ENCODE measurements around the gene RASGRF1.
A peak's percentile ranks its signal among the peaks of the same experiment; 100 is the strongest.

RASGRF1 gene

GRCh38 chr15:78946493-78946892 lies 144.1 kb downstream of the RASGRF1 start:
- no peak overlapping the region for H3K27ac ChIP-seq
- H3K27me3 ChIP-seq (ENCODE audit: control insufficient read depth, insufficient read depth, low read length): no peaks in the 10 kb centered on the region
- no peak overlapping the region for H3K4me3 ChIP-seq (ENCODE audit: low read depth, low read length)
- H3K4me2 ChIP-seq (ENCODE audit: low read length): no peak overlapping the region
- no peaks in the 10 kb centered on the region for H3K36me3 ChIP-seq (ENCODE audit: control insufficient read depth, insufficient read depth, low read length)
- no peak overlapping the region for H2AFZ ChIP-seq
- TF ChIP-seq, protein P1, sequence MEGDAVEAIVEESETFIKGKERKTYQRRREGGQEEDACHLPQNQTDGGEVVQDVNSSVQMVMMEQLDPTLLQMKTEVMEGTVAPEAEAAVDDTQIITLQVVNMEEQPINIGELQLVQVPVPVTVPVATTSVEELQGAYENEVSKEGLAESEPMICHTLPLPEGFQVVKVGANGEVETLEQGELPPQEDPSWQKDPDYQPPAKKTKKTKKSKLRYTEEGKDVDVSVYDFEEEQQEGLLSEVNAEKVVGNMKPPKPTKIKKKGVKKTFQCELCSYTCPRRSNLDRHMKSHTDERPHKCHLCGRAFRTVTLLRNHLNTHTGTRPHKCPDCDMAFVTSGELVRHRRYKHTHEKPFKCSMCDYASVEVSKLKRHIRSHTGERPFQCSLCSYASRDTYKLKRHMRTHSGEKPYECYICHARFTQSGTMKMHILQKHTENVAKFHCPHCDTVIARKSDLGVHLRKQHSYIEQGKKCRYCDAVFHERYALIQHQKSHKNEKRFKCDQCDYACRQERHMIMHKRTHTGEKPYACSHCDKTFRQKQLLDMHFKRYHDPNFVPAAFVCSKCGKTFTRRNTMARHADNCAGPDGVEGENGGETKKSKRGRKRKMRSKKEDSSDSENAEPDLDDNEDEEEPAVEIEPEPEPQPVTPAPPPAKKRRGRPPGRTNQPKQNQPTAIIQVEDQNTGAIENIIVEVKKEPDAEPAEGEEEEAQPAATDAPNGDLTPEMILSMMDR (IDR thresholded peaks at IDR 0.05): no peak
- no peak overlapping the region for H3K9ac ChIP-seq
- H3K9me3 ChIP-seq (ENCODE audit: control insufficient read depth, low read length): no peaks in the 10 kb centered on the region
- H3K4me1 ChIP-seq: no peaks in the 10 kb centered on the region
- no peaks in the 10 kb centered on the region for H3K79me2 ChIP-seq

GRCh38 chr15:78944669-78945407 lies 145.7 kb downstream of the RASGRF1 start, which contains the start of gene CTSH:
Gene CTSH (minus strand): TSS chr15:78945046. CDS start chr15:78944981, 65 bp downstream.
- Histone ChIP-seq H3K4me1 (no peaks in the 10 kb centered on the region), H3K27me3 (ENCODE audit: control insufficient read depth, insufficient read depth, low read length) (no peaks in the 10 kb centered on the region), H3K79me2 (no peaks in the 10 kb centered on the region), H3K4me3 (ENCODE audit: low read depth, low read length) (peak within 1 kb of the TSS; percentile 63), H3K9me3 (ENCODE audit: control insufficient read depth, low read length) (no peaks in the 10 kb centered on the region), H3K9ac (no peak within 1 kb of the TSS), H2AFZ (peak within 1 kb of the TSS; percentile 83), H3K4me2 (ENCODE audit: low read length) (peak within 1 kb of the TSS; percentile 90), H3K36me3 (ENCODE audit: control insufficient read depth, insufficient read depth, low read length) (no peaks in the 10 kb centered on the region), H3K27ac (peak within 1 kb of the TSS; percentile 59)
- TF ChIP-seq, protein P1 (IDR thresholded peaks at IDR 0.05): no peak

- Histone ChIP-seq H3K36me3 (ENCODE audit: control insufficient read depth, insufficient read depth, low read length) (no peaks in the 10 kb centered on the region), H3K79me2 (no peaks in the 10 kb centered on the region), H3K4me1 (no peaks in the 10 kb centered on the region), H3K4me3 (ENCODE audit: low read depth, low read length) (peak overlapping the region; percentile 63), H2AFZ (peak overlapping the region; percentile 83), H3K9ac (no peak overlapping the region), H3K27me3 (ENCODE audit: control insufficient read depth, insufficient read depth, low read length) (no peaks in the 10 kb centered on the region), H3K27ac (peak overlapping the region; percentile 59), H3K4me2 (ENCODE audit: low read length) (peak overlapping the region; percentile 90), H3K9me3 (ENCODE audit: control insufficient read depth, low read length) (no peaks in the 10 kb centered on the region)
- TF ChIP-seq, protein P1 (IDR thresholded peaks at IDR 0.05): no peak
Measured at GRCh38 chr15:78944202-78944625, 146.4 kb downstream of the RASGRF1 start.

GRCh38 chr15:78943692-78944091 lies 146.9 kb downstream of the RASGRF1 start:
- Histone ChIP-seq H3K27ac (no peak overlapping the region), H3K9ac (no peak overlapping the region), H3K4me2 (ENCODE audit: low read length) (peak overlapping the region; percentile 90), H3K9me3 (ENCODE audit: control insufficient read depth, low read length) (no peaks in the 10 kb centered on the region), H3K27me3 (ENCODE audit: control insufficient read depth, insufficient read depth, low read length) (no peaks in the 10 kb centered on the region), H3K36me3 (ENCODE audit: control insufficient read depth, insufficient read depth, low read length) (no peaks in the 10 kb centered on the region), H3K79me2 (no peaks in the 10 kb centered on the region), H2AFZ (no peak overlapping the region), H3K4me1 (no peaks in the 10 kb centered on the region), H3K4me3 (ENCODE audit: low read depth, low read length) (peak overlapping the region; percentile 63)
- TF ChIP-seq, protein P1 (IDR thresholded peaks at IDR 0.05): no peak

- Histone ChIP-seq H3K4me2 (ENCODE audit: low read length) (no peak overlapping the region), H3K9me3 (ENCODE audit: control insufficient read depth, low read length) (no peaks in the 10 kb centered on the region), H3K9ac (no peak overlapping the region), H3K36me3 (ENCODE audit: control insufficient read depth, insufficient read depth, low read length) (no peaks in the 10 kb centered on the region), H3K79me2 (no peaks in the 10 kb centered on the region), H3K4me3 (ENCODE audit: low read depth, low read length) (no peak overlapping the region), H3K27ac (no peak overlapping the region), H2AFZ (no peak overlapping the region), H3K27me3 (ENCODE audit: control insufficient read depth, insufficient read depth, low read length) (no peaks in the 10 kb centered on the region), H3K4me1 (no peaks in the 10 kb centered on the region)
- TF ChIP-seq, protein P1 (IDR thresholded peaks at IDR 0.05): no peak
Measured at GRCh38 chr15:78942741-78943140, 147.8 kb downstream of the RASGRF1 start.
